ENCODE measurements around the gene KIF5A. TPM values are rescaled to one million over a fixed set of nuclear protein-coding genes. Genes with fewer than 3 reads are reported as not detected.

Gene KIF5A
- total RNA-seq, 4 donors from 2014 or later, result 1.9 to 4.8 (median 2.9) TPM

DNA sequence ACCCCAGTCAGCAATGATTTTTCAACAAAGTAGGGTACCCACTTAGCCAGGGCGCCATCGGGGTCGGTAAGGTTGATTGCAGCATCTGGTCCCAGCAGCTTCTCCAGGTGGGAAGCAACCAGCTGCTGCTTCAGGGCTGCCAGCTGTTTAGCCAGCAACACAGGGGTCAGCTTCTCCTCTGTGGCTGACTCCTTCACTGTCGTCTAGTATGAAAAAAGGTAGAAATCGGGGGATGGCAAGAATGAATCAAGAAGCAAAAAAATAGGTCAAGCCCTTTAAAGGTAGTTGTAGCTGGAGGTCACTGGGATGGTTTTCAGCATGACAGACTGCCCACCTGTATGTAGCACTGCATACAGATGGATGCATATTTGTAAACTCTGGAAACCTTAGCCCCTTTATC, 15.6 kb upstream of the KIF5A start:
- H3K4me3 ChIP-seq, result no peak overlapping the region
- no peaks in the 10 kb centered on the region for H3K9me3 ChIP-seq
- 93 to 96% methylated on average over 5 of the region's 5 CpGs for WGBS, 2 donors
- no peak overlapping the region for H3K27ac ChIP-seq
- peaks cover 6 to 90% (median 25%) of the 10 kb centered on the region in 3 donors for H3K36me3 ChIP-seq
- no peak for DNase-seq (ENCODE audit: low spot score in 2 of 2)
- no peak for TF ChIP-seq CTCF (IDR thresholded peaks at IDR 0.05)
- H3K4me1 ChIP-seq, result peaks cover 0 to 9% (median 0%) of the 10 kb centered on the region in 4 donors
- no peaks in the 10 kb centered on the region for H3K27me3 ChIP-seq

- peaks cover 0 to 9% (median 0%) of the 10 kb centered on the region in 4 donors for H3K4me1 ChIP-seq
- WGBS, 2 donors, result 86 to 93% methylated on average over 3 of the region's 3 CpGs
- H3K36me3 ChIP-seq, result peaks cover 6 to 90% (median 25%) of the 10 kb centered on the region in 3 donors
- TF ChIP-seq EP300 (IDR thresholded peaks at IDR 0.05) (no peak), POLR2A (IDR thresholded peaks at IDR 0.05) (no peak), CTCF (IDR thresholded peaks at IDR 0.05) (no peak)
- DNase-seq (ENCODE audit: low spot score in 2 of 2), result no peak
- no peaks in the 10 kb centered on the region for H3K9me3 ChIP-seq
- H3K4me3 ChIP-seq, result no peak overlapping the region
- no peaks in the 10 kb centered on the region for H3K27me3 ChIP-seq
- no peak overlapping the region for H3K27ac ChIP-seq
These were observed 14.8 kb upstream of the KIF5A start for GRCh38 chr12:57534991-57535543.

- no peak overlapping the region for H3K4me3 ChIP-seq
- DNase-seq (ENCODE audit: low spot score in 2 of 2), result no peak
- no peak overlapping the region for H3K27ac ChIP-seq
- 68 to 76% methylated on average over 6 of the region's 6 CpGs for WGBS, 2 donors
- H3K36me3 ChIP-seq, result peaks cover 6 to 90% (median 21%) of the 10 kb centered on the region in 3 donors
- H3K27me3 ChIP-seq, result no peaks in the 10 kb centered on the region
- TF ChIP-seq POLR2A (IDR thresholded peaks at IDR 0.05) (no peak), EP300 (IDR thresholded peaks at IDR 0.05) (no peak), CTCF (IDR thresholded peaks at IDR 0.05) (no peak)
- H3K4me1 ChIP-seq, result peaks cover 0 to 9% (median 0%) of the 10 kb centered on the region in 4 donors
- no peaks in the 10 kb centered on the region for H3K9me3 ChIP-seq
These were observed 13.9 kb upstream of the KIF5A start for GRCh38 chr12:57535764-57536596.

GRCh38 chr12:57536597-57536942, 13.3 kb upstream of the KIF5A start:
- TF ChIP-seq EP300 (IDR thresholded peaks at IDR 0.05) (no peak), CTCF (IDR thresholded peaks at IDR 0.05) (no peak), POLR2A (IDR thresholded peaks at IDR 0.05) (no peak)
- Histone ChIP-seq H3K27me3 (no peaks in the 10 kb centered on the region), H3K9me3 (no peaks in the 10 kb centered on the region), H3K4me3 (no peak overlapping the region), H3K36me3 (peaks cover 6 to 90% (median 15%) of the 10 kb centered on the region in 3 donors), H3K27ac (no peak overlapping the region), H3K4me1 (peaks cover 0 to 12% (median under 1%) of the 10 kb centered on the region in 4 donors)
- no peak for DNase-seq (ENCODE audit: low spot score in 2 of 2)
- 95 to 100% methylated on average over 1 of the region's 1 CpG for WGBS, 2 donors

GRCh38 chr12:57539134-57539768, 10.6 kb upstream of the KIF5A start:
- no peaks in the 10 kb centered on the region for H3K9me3 ChIP-seq
- 81% methylated on average over 5 of the region's 5 CpGs for WGBS, 2 donors
- no peak for TF ChIP-seq EP300 (IDR thresholded peaks at IDR 0.05)
- TF ChIP-seq POLR2A (IDR thresholded peaks at IDR 0.05), result no peak
- no peak for TF ChIP-seq CTCF (IDR thresholded peaks at IDR 0.05)
- H3K4me3 ChIP-seq, result no peak overlapping the region
- no peaks in the 10 kb centered on the region for H3K27me3 ChIP-seq
- no peak overlapping the region for H3K27ac ChIP-seq
- DNase-seq (ENCODE audit: low spot score in 2 of 2), result no peak
- H3K4me1 ChIP-seq, result peaks cover 0 to 23% (median 1%) of the 10 kb centered on the region in 4 donors
- H3K36me3 ChIP-seq, result peaks cover 0 to 85% (median 0%) of the 10 kb centered on the region in 3 donors
